Measurements from ENCODE around the gene CATSPER3.

DNA sequence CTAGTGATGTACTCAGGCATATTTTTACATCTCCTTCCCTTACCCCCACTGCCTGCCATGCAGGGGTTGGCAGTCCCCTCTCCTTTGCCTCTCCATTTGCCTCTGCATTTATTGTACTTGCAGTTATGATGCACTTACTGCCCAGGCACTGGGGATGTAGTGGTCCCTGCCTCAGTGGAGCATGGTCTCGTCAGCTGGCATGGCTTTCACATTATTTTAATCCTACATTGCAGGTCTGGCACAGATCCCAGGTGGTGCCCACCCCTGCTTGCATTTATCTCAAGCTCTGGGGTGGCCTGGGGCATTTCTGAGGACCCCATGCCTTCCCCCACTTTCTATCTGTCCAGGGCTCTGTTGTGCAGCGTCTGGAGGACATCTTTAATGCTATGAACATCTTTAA is 89.5 kb downstream of the CATSPER3 start:
- TF ChIP-seq, protein P1, sequence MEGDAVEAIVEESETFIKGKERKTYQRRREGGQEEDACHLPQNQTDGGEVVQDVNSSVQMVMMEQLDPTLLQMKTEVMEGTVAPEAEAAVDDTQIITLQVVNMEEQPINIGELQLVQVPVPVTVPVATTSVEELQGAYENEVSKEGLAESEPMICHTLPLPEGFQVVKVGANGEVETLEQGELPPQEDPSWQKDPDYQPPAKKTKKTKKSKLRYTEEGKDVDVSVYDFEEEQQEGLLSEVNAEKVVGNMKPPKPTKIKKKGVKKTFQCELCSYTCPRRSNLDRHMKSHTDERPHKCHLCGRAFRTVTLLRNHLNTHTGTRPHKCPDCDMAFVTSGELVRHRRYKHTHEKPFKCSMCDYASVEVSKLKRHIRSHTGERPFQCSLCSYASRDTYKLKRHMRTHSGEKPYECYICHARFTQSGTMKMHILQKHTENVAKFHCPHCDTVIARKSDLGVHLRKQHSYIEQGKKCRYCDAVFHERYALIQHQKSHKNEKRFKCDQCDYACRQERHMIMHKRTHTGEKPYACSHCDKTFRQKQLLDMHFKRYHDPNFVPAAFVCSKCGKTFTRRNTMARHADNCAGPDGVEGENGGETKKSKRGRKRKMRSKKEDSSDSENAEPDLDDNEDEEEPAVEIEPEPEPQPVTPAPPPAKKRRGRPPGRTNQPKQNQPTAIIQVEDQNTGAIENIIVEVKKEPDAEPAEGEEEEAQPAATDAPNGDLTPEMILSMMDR (conservative IDR thresholded peaks at IDR 0.05): no peak
- no peak for TF ChIP-seq EZH2 (IDR thresholded peaks at IDR 0.05; ENCODE audit: low read depth)

Measured in PC-9 (cell line).